Right renal pelvis (tissue), 4 donors: ENCODE results near the gene TNNI2. TPM values are rescaled to one million over a fixed set of nuclear protein-coding genes. Genes with fewer than 3 reads are reported as not detected.

ENCODE experiments used
- DNase-seq, 4 donors: peaks; one replicate each; pipeline ENCODE4 v3.0.0-alpha.2; 2013; ENCODE audit warnings: low read depth in 4 of 4, low spot score in 3 of 4, missing footprints in 1 of 4
- polyA plus RNA-seq, 4 donors: library from polyadenylated mRNA; unstranded; fragments of 120-200 nt; gene quantifications; one replicate each; pipeline ENCODE4 v1.2.1, GENCODE V29; 2013; ENCODE audit not compliant: insufficient read length in 4 of 4

TNNI2 gene
- polyA plus RNA-seq, 4 donors, result 0.30 to 0.77 (median 0.49) TPM

GRCh38 chr11:1832211-1832919 is 6.4 kb upstream of the TNNI2 start:
- DNase-seq, result no peak

DNA sequence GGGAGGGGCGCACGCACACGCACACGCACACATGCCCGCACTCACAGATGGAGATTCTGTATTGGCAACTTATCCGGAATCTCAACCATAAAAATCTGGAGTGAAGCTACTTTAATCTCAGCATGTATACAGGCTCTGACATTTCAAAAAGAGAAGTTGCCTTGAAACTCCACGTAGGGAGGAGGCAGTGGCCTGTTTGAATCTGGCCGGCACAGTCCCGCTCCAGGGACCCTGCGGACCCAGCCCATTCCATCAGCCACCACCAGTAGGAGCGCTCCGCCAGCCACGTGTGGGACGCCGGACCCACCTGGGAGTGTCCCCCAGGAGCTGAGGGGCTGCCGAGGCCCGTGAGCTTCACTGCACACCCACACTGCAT is 5.9 kb upstream of the TNNI2 start:
- no peak for DNase-seq

DNA sequence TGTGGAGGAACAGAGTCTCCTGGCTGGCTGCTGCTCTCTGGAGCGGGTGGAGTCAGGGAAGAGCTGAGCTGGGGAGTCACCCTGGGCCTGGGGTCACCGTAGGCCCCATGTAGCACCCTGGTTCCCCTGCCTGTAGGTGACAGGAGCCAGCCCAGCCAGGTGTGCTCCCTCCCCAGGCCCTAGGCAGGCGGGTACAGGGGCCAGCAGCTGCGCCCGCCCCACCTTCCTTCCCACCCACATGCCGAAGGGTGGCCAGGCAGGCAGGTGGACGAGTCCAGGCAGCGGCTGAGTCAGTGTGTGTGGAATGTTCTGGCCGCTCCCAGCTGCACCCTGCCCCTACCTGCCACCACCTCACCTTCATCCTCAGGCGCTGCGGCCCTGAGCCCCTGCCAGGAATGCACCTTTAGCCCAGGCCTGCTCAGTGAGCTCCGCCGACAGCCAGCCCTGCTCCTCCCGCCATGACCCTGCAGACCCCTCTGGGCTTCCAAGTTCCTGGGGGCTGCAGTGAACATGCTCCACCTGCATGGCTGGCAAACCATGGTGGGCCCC is 4.6 kb upstream of the TNNI2 start:
- no peak for DNase-seq

DNA sequence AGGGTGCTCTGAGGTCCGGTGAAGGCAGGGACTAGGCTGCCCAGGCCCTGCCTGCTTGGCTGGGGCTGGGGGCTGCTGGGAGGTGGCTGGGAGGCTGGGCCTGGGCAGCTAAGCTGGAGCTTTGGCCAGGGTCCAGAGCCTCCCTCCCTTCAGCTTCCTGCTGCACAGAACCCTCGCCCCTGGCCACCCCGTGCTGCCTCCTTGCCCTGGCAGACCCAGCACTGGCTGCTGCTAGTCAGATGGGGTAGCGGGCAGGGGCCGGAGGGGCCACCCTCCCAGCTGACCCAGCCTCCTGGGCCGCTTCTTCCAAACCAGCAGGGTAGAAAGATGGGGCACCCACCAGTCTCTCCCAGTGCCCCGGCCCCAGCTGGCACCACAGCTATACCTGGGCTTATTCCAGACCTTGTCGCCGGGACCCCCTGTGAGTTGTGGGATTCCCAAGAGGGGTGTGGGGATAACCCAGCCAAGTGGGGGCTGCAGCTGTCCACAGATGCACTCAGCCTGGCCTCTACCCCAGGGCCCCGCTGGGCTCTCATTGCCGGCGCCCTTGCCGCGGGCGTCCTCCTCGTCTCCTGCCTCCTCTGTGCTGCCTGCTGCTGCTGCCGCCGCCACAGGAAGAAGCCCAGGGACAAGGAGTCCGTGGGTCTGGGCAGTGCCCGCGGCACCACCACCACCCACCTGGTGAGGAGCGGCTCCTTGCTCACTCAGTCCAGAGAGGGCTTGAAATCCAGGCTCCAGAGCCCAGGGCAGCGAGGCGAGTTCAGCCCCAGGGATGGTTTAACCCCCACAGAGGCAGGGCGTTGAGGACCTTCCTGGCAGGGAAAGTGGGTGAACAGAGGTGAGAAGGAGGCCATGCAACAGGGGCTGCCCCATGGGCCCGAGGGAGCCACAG is 3.8 kb upstream of the TNNI2 start, which contains the start of gene SYT8:
Gene SYT8, plus strand, starts transcription at position 212 of the 892 bp plus-strand sequence. Its CDS starts 116 bp downstream, at position 328.
- no peak for DNase-seq

- DNase-seq, result no peak
These were observed 3.1 kb upstream of the TNNI2 start for GRCh38 chr11:1835671-1836010.

DNA sequence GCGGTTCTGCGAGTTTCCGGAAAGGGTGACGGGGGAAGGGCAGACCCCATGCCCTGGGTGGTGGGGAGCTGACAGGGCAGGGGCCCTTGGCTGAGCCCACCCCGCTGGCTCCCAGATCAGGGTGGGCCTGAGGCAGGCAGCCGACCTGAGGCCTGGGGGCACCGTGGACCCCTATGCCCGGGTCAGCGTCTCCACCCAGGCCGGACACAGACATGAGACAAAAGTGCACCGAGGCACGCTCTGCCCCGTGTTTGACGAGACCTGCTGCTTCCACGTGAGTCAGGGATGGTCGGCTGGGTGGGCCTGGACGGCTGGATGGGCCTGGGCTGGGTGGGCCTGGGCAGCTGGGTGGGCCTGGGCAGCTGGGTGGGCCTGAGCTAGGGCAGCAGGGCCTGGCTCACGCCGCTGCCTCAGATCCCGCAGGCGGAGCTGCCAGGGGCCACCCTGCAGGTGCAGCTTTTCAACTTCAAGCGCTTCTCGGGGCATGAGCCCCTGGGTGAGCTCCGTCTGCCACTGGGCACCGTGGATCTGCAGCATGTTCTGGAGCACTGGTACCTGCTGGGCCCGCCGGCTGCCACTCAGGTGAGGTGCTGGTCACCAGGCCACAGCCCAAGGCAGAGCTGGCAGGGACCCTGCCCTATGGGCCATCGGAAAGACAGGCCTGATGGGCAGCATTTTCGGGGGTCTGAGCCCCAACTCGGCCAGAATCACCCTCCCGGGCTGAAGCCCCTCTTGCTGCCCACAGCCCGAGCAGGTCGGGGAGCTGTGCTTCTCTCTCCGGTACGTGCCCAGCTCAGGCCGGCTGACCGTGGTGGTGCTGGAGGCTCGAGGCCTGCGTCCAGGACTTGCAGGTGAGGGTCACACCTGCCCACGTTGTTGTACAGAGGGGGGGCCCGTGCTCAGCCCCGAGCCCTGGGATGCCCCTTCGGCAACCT is 2.5 kb upstream of the TNNI2 start:
- no peak for DNase-seq

- DNase-seq, result peak in 1 of 4 donors; percentile 58
These were observed 1.4 kb upstream of the TNNI2 start for GRCh38 chr11:1837171-1838076.

DNA sequence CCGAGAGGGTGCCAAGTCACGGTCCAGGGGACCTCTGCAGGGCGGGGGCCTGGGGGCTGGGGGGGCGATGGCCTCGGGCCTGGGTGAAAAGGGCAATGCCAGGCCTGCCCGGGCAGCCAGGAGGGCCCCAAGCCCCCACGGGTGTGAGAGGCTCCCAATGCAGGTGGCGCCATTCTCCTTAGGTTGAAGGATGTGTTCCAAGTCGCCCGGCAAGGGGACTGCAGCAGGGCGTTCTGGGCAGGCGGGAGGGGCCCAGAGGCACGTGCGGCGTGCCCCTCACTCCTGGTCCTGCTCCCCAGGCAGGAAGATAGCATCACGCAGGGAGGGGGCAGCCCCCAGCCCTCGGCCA is 730 bp upstream of the TNNI2 start:
- DNase-seq, result no peak

DNA sequence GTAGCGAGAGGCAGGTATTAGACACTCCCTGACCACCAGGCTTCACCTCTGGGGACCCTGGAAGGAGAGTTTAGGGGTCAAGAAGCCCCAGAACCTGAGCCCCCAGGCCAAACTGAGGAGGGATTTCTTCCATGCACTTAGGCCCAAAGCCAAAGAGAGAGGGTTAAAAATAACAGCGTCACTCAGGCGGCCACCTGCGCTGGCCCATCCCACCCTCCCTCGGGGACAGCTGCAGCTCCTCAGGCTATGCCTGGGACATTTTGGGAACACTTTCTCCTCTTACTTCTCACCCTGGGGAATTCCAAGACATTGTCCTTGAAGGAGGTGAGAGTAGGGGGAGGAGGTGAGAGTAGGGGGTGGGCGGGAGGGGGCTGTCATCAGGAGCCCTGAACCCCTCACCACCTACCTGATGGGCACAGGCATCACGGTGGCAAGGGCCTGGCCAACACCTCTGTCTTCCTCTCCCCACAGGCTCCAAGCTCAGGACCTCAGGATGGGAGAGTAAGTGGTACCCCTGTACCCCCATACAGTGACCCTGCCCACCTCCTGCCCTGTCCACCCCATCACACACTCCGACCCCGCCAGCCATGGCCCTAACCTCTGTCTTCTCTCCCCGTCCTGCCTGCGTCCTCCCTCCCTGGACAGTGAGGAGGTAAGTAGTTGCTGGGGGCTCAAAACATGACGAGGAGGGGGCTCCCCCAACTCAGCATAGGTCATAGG is 583 bp downstream of the TNNI2 start:
- DNase-seq, result no peak

DNA sequence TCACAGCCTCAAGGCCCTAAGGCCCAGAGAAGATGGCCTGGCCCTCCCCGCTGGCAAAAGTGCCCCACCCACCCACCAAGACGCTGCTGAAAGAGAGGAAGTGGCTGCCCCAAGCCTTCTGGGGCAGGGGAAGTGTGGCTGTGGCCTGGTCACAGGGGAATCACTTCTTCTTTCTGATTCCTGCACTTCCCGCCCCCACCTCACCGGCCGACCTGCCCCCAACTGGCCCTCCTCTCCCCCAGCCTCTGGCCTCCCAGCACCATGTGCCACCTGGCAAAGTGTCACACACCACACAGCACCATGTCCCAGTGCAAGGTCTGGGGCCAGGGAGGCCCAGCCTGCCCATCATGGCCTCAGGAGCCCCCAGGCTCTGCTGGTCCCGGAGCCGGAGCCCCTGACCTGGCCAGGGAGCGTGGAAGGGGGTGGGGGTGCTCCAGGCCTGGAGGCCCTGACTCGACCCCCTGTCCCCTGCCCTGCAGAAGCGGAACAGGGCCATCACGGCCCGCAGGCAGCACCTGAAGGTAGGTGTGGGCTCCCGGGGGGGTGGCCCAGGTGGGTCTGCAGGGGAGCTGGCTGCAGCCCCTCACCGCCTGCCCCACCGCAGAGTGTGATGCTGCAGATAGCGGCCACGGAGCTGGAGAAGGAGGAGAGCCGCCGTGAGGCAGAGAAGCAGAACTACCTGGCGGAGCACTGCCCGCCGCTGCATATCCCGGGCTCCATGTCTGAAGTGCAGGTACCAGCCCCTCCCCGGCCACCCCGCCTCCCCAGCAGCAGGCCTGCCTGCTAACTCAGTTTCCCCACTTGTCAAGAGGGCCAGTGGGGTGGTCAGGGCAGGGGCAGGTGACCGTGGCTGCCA is 1.4 kb downstream of the TNNI2 start:
- no peak for DNase-seq

- no peak for DNase-seq
These were observed 2.1 kb downstream of the TNNI2 start for GRCh38 chr11:1840780-1841480.

DNA sequence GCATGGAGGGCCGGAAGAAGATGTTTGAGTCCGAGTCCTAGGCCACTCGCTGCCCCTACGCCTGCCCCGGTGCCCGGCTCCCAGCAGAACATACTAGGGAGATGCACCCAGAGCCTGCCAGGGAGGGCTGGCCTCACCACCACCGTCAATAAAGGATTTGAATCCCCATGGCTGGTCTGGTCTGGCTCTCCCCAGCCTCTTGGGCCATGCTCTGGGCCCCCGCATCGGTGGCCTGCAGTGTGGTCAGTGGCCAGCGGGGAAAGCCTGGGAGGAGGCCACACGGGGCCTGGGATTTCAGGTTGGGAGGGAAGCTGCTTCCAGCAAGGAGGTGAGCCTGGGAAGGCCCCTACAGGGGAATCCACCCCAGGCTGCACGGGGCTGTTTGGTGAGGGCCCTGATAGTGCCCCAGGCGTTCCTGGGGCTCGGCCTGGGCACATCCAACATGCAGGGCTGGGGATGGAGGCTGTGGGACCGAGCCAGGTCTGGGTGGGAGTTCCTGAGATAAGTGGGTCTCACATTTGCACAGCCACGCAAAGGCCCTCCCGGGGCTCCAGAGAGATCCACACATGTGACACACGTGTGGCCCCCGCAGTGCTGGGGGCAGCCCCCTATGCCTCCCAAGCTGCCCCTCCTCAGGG is 2.8 kb downstream of the TNNI2 start:
- DNase-seq, result no peak

DNA sequence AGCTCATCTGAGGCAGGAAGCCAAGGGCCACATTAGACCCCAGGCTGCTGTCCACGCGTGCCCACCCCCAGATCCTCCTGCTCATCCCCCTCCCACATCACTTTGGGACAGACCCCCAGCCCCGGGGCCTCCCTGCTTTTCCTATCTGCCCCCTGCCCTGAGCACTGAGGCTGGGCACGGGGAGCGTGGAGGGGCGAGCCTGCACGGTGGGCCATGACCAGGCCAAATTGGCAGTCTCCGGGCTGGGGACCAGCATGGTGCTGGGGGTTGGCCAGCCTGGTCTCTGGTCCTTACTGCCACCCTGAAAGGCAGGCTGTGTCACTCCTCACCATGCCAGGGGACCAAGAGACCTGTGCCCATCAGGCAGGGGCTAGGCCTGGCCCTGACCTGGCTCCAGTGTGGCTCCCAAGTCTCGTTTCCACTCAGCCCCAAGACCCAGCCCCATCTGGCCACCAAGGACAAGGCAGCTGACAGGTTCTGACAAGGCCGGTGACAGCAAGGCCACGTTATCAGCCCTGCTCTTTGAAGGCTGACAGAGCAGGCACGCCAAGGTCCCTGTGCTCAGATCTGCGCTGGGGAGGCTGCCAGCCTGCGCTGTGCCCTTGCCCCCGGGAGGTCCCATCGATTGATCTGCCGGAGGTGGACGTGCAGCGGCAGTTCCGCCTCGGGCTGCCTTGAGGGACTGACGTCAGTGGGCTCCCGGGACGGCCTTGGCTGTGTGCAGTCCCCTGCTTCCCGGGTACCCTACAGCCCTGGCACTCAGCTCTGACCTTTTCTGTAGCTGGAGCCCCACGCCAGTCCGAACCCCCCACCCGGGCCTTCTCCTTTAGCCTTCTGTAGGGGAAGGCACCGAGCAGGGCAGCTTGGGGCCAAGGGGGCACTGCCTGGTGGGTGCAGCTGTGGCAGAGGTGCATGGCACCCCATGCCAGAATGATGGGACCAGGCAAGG is 3.6 kb downstream of the TNNI2 start:
- DNase-seq, result no peak

DNA sequence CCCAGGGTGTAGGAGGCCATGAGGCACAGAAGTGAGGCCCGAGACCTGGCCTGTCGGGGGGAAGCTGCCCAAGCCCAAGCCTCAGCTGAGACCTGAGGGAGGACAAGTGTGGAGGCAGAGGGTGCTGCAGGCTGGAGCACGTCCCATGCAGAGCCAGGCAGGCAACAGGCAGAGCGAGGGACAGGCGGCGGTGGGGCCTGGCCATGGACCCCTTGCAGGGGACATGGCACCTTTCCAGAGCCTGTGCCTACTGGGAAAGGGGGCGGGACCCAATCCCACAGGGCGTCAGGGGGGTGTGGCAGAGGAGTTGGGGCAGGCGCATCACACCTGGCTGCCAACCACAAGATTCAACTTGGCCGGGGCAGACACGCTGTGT is 4.3 kb downstream of the TNNI2 start:
- DNase-seq, result no peak

GRCh38 chr11:1843796-1844195 is 5.0 kb downstream of the TNNI2 start:
- DNase-seq, result no peak
